Esophagus muscularis mucosa (tissue), 4 donors: Measurements from ENCODE around the gene ANKRD44. TPM values are rescaled to one million over a fixed set of nuclear protein-coding genes. Genes with fewer than 3 reads are reported as not detected.

Experiments
- DNase-seq: peaks from one replicate; pipeline ENCODE4 v3.0.0-alpha.2; 2017; ENCODE audit errors: extremely low spot score
- H3K27ac ChIP-seq, 4 donors: fragments of 200-600 bp; sonication (generic); replicated peaks in 1 of 4; 1 replicate in 3 of 4; 2 replicates in 1 of 4; pipeline ENCODE4 v1.5.1; 2016 to 2019; ENCODE audit warnings: mild to moderate bottlenecking in 1 of 4
- H3K27me3 ChIP-seq, 4 donors: fragments of 200-600 bp; sonication (generic); one replicate each; pipeline versions ENCODE4 v1.5.1 to v1.6.0; 2016 to 2019
- H3K36me3 ChIP-seq, 4 donors: fragments of 200-600 bp; sonication (generic); one replicate each; pipeline ENCODE4 v1.5.1; 2016 to 2019
- H3K4me1 ChIP-seq, 4 donors: fragments of 200-600 bp; sonication (generic); one replicate each; pipeline ENCODE4 v1.5.1; 2016 to 2019
- H3K4me3 ChIP-seq, 4 donors: fragments of 200-600 bp; sonication (generic); 1 replicate in 2 of 4; 2 replicates in 2 of 4; pipeline ENCODE4 v1.5.1; 2016 to 2019; ENCODE audit warnings: mild to moderate bottlenecking in 4 of 4, moderate library complexity in 1 of 4
- H3K9me3 ChIP-seq, 4 donors: fragments of 200-600 bp; sonication (generic); 1 replicate in 3 of 4; 2 replicates in 1 of 4; pipeline ENCODE4 v1.5.1; 2016 to 2019
- EP300 ChIP-seq: sonication (generic); formaldehyde crosslinking; IDR thresholded peaks from one replicate; pipeline ENCODE4 v1.6.1; 2017; ENCODE audit warnings: antibody characterized with exemption
- POLR2A ChIP-seq: fragments of 450-650 bp; IDR thresholded peaks from one replicate; pipeline ENCODE4 v1.6.1; 2017; ENCODE audit warnings: antibody characterized with exemption, moderate library complexity, mild to moderate bottlenecking, low read depth
- POLR2AphosphoS5 ChIP-seq, 2 donors: sonication (generic); formaldehyde crosslinking; IDR thresholded peaks; one replicate each; pipeline ENCODE4 v1.6.1; 2017; ENCODE audit warnings: antibody characterized with exemption in 2 of 2
- WGBS: methylation state at CpG from one replicate; pipeline ENCODE4 v1.1.5; 2018; 5-methylcytosine and 5-hydroxymethylcytosine counted together
- intact Hi-C: fragments of 100-400 bp; cut with DNase I; formaldehyde crosslinking; loops from one replicate; pipeline ENCODE4 v1.15.1; 2023
- total RNA-seq, 4 donors: library from RNA; depleted of rRNA; stranded (reverse); fragments of >200 nt; gene quantifications; one replicate each; pipeline versions ENCODE4 v1.1.0 to v1.2.1, GENCODE V29; 2016
- TF ChIP-seq, protein P1 (sequence below), 3 experiments: fragments of 200-600 bp in 2 of 3; fragments of 450-650 bp in 1 of 3; sonication (generic) in 2 of 3; IDR thresholded peaks; one replicate each; pipeline ENCODE4 v1.5.1; 2017 to 2019; ENCODE audit warnings: antibody characterized with exemption in 3 of 3, mild to moderate bottlenecking in 2 of 3, moderate library complexity in 1 of 3

ANKRD44 gene
- total RNA-seq, 4 donors from 2014 or later = 41.4 to 76.6 (median 48.1) TPM

DNA sequence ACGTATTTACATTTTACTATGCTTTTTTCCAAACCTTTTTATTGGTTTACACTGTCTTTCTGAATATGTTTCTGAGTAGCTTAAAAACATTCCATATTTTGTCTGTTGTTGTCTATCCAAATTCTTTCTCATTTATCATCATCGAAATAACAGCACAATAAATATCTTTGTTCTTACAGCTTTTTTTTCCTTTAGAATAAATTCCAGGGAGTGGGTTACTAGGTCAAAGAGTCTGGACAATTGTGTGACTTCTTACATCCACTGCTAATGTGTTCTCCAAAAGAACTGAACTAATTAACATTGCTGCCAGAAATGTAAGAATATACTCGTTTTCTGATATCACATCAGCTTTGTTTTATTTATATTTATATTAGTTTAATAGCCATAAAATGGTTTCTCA, 59.4 kb downstream of the ANKRD44 start:
- DNase-seq = no peak
- Histone ChIP-seq H3K4me3 (no peak overlapping the region), H3K9me3 (no peaks in the 10 kb centered on the region), H3K27me3 (no peaks in the 10 kb centered on the region), H3K36me3 (no peaks in the 10 kb centered on the region), H3K4me1 (peaks cover 11 to 38% (median 30%) of the 10 kb centered on the region in 4 donors), H3K27ac (no peak overlapping the region)
- 66% methylated on average over 3 of the region's 3 CpGs for WGBS
- TF ChIP-seq POLR2A (no peak), POLR2AphosphoS5 (IDR thresholded peaks at IDR 0.05) (no peak), EP300 (no peak)
- TF ChIP-seq, protein P1, sequence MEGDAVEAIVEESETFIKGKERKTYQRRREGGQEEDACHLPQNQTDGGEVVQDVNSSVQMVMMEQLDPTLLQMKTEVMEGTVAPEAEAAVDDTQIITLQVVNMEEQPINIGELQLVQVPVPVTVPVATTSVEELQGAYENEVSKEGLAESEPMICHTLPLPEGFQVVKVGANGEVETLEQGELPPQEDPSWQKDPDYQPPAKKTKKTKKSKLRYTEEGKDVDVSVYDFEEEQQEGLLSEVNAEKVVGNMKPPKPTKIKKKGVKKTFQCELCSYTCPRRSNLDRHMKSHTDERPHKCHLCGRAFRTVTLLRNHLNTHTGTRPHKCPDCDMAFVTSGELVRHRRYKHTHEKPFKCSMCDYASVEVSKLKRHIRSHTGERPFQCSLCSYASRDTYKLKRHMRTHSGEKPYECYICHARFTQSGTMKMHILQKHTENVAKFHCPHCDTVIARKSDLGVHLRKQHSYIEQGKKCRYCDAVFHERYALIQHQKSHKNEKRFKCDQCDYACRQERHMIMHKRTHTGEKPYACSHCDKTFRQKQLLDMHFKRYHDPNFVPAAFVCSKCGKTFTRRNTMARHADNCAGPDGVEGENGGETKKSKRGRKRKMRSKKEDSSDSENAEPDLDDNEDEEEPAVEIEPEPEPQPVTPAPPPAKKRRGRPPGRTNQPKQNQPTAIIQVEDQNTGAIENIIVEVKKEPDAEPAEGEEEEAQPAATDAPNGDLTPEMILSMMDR (IDR thresholded peaks at IDR 0.05) = no peak
- intact Hi-C loops = no loop called here

DNA sequence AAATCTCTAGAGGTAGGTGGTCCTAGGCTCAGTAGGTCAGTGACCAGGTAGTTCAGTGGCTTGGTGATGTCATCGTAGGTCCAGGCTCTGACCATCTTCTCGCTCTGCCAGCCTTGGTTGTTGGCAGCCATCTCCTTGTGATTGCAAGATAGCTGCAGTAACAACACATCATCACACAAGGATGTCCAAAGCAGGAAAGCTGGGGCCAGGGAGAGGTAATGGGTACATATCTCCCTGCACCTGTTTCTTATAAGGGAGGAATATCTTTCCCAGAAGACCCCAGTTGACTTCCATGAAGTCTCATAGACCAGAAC, 60.5 kb downstream of the ANKRD44 start:
- Histone ChIP-seq H3K4me1 (peaks cover 4 to 27% (median 18%) of the 10 kb centered on the region in 4 donors), H3K36me3 (no peaks in the 10 kb centered on the region), H3K27ac (no peak overlapping the region), H3K9me3 (no peaks in the 10 kb centered on the region), H3K4me3 (no peak overlapping the region), H3K27me3 (no peaks in the 10 kb centered on the region)
- DNase-seq = peak; percentile 55
- intact Hi-C loops = no loop called here
- TF ChIP-seq, protein P1 (IDR thresholded peaks at IDR 0.05) = no peak
- TF ChIP-seq POLR2A = no peak
- no peak for TF ChIP-seq POLR2AphosphoS5 (IDR thresholded peaks at IDR 0.05)
- TF ChIP-seq EP300 = no peak
- 95% methylated on average over 2 of the region's 2 CpGs for WGBS

DNA sequence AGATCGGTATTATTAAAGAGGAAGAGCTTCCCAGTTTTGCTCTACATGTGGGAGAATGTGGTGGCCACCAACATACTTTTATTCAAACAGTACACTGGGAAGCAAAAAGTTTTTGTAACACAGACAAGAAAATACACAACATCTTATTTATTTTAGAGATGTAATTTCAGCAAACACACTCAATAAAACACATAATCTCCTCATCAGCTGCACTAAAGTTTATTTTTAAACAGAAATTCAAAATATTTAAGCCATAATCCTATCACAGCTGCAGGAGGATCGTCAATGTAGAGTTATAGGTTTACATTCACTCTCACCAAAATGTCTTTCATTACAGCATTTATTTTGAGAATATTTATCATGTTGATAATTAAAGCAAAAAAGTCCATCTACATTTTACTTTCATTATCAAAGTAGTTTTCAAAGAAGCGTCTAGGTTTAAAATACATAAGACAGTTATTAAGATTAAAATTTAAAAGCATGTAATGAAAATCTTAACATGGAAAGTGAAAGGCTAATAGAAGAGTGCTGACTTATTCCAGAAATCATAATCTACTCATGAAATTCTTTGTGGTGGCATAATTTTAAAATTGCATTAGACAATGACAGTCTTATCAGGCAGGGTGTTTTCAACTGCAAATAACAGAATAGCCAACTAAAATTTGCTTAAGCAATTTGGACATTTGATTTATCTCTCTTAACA, 61.0 kb downstream of the ANKRD44 start:
- WGBS = 75% methylated on average over 3 of the region's 3 CpGs
- Histone ChIP-seq H3K4me1 (peaks cover 0 to 22% (median 13%) of the 10 kb centered on the region in 4 donors), H3K9me3 (no peaks in the 10 kb centered on the region), H3K36me3 (no peaks in the 10 kb centered on the region), H3K27me3 (no peaks in the 10 kb centered on the region), H3K4me3 (no peak overlapping the region), H3K27ac (no peak overlapping the region)
- TF ChIP-seq, protein P1 (IDR thresholded peaks at IDR 0.05) = no peak
- no peak for TF ChIP-seq POLR2A
- TF ChIP-seq EP300 = no peak
- no peak for TF ChIP-seq POLR2AphosphoS5 (IDR thresholded peaks at IDR 0.05)
- no peak for DNase-seq
- intact Hi-C loops = no loop called here

DNA sequence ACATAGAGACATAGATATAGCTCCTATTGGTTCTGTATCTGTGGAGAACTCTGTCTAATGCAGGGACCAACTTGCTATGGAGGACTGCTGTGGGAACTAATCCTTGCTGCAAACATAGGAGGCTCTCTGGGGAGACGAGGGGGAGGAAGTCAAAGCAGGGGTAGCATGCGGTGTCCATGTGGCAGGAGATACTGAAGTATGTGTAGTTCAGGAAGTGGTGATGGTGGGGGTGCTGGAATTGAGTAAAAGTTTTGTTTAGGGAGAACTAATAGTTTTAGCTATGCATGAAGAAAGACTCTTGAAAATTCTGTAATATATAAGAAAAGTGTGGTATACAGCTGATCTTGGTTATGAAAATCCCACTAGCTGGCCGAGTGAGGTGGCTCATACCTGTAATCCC, 62.0 kb downstream of the ANKRD44 start:
- intact Hi-C loops = no loop called here
- peak; percentile 84 for DNase-seq
- 71% methylated on average over 3 of the region's 3 CpGs for WGBS
- no peak for TF ChIP-seq POLR2AphosphoS5 (IDR thresholded peaks at IDR 0.05)
- H3K27me3 ChIP-seq = no peaks in the 10 kb centered on the region
- no peaks in the 10 kb centered on the region for H3K36me3 ChIP-seq
- H3K27ac ChIP-seq = no peak overlapping the region
- peaks cover 0 to 21% (median 12%) of the 10 kb centered on the region in 4 donors for H3K4me1 ChIP-seq
- no peaks in the 10 kb centered on the region for H3K9me3 ChIP-seq
- H3K4me3 ChIP-seq = no peak overlapping the region

DNA sequence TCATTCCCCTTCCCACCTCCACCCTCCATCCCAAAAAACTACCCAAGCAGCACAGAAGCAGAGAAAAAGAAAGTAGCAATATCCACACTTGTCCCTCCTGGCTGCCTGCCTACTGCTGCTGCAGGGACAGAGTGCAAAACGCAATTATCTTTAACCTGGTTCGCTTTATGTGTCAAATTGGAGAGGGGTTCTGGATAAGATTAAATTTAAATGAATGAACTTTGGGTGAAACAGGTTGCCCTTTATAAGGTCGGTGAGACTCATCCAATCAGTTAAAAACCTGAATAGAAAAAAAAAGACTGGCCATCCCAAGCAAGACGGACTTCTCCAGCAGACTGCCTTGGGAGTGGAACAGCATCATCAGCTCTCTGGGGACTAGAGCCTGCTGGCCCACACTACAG, 62.6 kb downstream of the ANKRD44 start:
- Histone ChIP-seq H3K4me3 (no peak overlapping the region), H3K36me3 (no peaks in the 10 kb centered on the region), H3K4me1 (peaks cover 0 to 21% (median 12%) of the 10 kb centered on the region in 4 donors), H3K27me3 (no peaks in the 10 kb centered on the region), H3K27ac (no peak overlapping the region), H3K9me3 (no peaks in the 10 kb centered on the region)
- DNase-seq = peak; percentile 24
- WGBS = 79% methylated on average over 4 of the region's 4 CpGs
- intact Hi-C loops = no loop called here
- TF ChIP-seq POLR2A (no peak), EP300 (no peak), POLR2AphosphoS5 (IDR thresholded peaks at IDR 0.05) (no peak)
- TF ChIP-seq, protein P1 (IDR thresholded peaks at IDR 0.05) = no peak
